Neuron (in vitro differentiated cells): ENCODE measurements around the gene DGAT2.

Experiments used
- H2AFZ ChIP-seq: one replicate; pipeline ENCODE4 v1.6.1; 2013; ENCODE audit warnings: low read depth, mild to moderate bottlenecking, inconsistent platforms, low read length, moderate library complexity
- H3K27me3 ChIP-seq: one replicate; pipeline ENCODE4 v1.6.1; 2013; ENCODE audit warnings: low read length; ENCODE audit not compliant: insufficient read depth
- H3K36me3 ChIP-seq: one replicate; pipeline ENCODE4 v1.6.1; 2013; ENCODE audit warnings: low read length; ENCODE audit not compliant: insufficient read depth
- H3K4me1 ChIP-seq: one replicate; pipeline ENCODE4 v1.6.1; 2013; ENCODE audit warnings: low read length; ENCODE audit not compliant: insufficient read depth
- H3K4me3 ChIP-seq: 2 replicates; pipeline ENCODE4 v1.5.1; 2013; ENCODE audit warnings: mild to moderate bottlenecking, low read length, moderate library complexity
- H3K9me3 ChIP-seq: one replicate; pipeline ENCODE4 v1.6.1; 2013; ENCODE audit warnings: low read length

Gene DGAT2

DNA sequence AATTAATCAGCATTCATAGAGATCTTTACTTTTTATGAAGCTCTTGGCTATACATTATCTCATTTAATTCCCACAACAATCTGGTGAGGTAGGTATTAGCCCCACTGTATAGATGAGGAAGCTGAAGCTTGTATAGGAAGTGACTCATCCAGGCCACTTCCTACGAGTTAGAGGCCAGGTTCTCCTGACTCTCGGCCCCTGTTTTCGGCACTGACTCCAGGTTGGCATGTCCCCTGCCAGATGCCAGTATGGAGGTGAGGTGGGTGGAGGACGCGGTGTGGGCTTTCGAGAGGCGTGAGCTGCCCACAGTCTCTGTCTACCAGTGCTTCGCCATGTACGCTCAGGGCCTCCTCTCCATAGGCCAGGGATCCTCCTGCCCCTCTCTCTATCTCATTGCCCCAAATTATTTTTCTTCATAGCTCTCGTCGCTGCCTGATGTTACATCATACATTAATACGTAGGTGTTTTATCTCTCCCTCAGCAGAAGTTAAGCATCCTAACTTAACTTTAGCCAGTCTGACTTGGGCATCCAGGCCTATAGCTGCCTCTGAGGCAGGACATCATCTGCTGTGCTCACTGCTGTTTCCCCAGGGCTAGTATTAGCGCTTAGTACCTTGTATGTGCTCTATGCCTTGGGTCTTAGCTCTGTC is 9.0 kb downstream of the DGAT2 start:
- Histone ChIP-seq H3K36me3 (no peaks in the 10 kb centered on the region), H2AFZ (no peak overlapping the region), H3K4me1 (no peaks in the 10 kb centered on the region), H3K9me3 (no peaks in the 10 kb centered on the region), H3K4me3 (no peak overlapping the region), H3K27me3 (peaks cover 3% of the 10 kb centered on the region)

DNA sequence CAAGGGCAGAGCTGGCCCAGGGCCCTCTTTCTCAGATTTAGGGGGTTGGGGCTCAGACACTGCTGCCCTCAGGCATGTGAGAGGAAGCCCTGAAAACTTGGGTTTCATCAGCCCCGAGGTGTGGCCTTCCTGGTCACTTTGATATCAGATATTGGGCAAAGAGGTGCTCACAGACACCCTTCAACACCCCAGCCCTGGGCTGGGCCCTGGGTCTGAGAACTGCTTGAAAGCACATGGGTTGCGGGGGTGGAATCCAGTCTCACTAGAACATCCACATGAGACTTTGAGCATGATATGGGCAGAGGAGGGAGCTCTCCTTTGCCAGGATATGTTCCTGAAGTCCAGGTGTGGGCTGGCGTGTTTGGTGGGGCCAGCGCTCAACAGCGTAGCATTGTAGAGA is 10.4 kb downstream of the DGAT2 start:
- no peaks in the 10 kb centered on the region for H3K4me1 ChIP-seq
- peaks cover 6% of the 10 kb centered on the region for H3K27me3 ChIP-seq
- no peak overlapping the region for H3K4me3 ChIP-seq
- H3K36me3 ChIP-seq: no peaks in the 10 kb centered on the region
- H3K9me3 ChIP-seq: no peaks in the 10 kb centered on the region
- H2AFZ ChIP-seq: no peak overlapping the region

DNA sequence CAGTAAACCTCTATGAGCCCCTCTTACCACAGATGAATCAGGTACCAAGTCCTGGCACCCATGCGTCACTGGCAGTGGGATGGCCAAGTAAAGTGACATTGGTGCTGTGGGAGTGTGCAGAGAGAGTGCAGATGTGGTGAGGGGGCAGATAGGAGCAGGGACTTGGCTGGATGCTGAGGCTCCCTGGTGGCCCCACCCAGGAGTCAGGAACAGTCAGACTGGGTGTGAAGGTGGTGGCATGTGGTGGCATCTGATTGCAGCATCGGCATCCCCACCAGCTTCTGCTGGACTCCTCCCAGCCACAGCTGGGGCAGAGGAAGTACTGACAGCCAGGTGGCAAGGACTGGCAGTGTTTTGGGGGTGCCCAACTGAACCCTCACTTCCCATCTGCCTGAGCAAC is 11.4 kb downstream of the DGAT2 start:
- Histone ChIP-seq H3K36me3 (no peaks in the 10 kb centered on the region), H3K4me1 (no peaks in the 10 kb centered on the region), H3K9me3 (no peaks in the 10 kb centered on the region), H3K4me3 (no peak overlapping the region), H2AFZ (no peak overlapping the region), H3K27me3 (peaks cover 12% of the 10 kb centered on the region)

DNA sequence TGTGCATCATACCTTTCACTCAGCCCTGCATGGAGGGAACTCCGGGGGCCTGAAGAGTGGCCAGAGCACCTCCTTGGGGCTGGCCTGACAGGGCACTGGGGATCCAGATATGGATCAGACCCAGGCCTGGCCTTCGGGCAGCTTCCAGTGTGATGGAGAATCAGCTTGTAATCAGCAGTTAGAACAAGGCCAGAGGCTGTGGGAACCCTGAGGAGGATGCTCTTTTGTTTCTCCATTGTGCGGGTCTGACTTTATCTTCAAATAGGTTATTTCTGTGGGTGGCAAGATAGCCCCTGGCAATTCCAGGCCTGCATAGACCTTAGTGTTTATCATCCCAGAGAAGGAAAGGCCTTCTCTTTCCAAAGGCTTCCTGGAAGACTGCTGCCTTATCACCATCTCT is 12.3 kb downstream of the DGAT2 start:
- H3K4me3 ChIP-seq: no peak overlapping the region
- no peak overlapping the region for H2AFZ ChIP-seq
- H3K27me3 ChIP-seq: peaks cover 15% of the 10 kb centered on the region
- no peaks in the 10 kb centered on the region for H3K4me1 ChIP-seq
- no peaks in the 10 kb centered on the region for H3K36me3 ChIP-seq
- H3K9me3 ChIP-seq: no peaks in the 10 kb centered on the region

DNA sequence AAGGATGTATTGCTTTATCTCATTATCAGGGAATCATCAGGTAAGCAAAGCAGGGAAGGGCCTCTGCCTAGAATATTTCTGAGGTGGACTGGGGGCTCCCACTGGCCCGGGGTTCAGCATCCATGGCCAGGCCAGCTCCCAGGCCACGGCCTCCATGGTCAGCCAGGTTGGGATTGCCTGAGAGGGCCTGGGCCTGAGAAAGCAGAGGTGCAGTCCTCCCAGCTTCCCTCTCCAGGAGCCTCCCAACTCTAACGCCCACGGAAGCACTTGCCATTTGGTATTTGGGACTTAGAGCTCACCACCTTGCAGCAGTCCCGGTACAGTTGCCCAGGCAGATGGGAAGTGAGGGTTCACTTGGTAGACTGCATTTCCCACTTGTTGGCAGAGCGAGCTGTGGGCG is 12.7 kb downstream of the DGAT2 start:
- Histone ChIP-seq H3K9me3 (no peaks in the 10 kb centered on the region), H3K27me3 (peaks cover 15% of the 10 kb centered on the region), H3K4me1 (no peaks in the 10 kb centered on the region)

DNA sequence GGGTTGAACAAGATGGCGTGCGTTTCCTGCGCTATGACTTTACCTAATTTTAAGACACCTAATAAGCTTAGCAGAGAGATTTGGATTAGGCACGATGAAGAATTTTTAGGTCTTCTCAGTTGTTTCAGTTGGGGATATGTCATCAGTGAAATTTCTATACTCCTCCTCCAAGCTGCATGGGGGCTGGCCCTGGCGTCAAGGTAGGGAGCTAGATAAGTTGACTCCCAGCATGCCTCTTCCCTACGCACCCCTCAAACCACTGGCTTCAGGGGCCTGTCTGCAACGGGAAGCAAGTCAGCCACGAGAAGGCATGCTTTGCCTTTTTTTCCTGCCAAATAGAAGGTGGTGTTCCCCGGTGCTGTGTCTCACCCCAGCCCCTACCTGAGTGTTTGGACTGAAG is 13.3 kb downstream of the DGAT2 start:
- Histone ChIP-seq H3K4me3 (no peak overlapping the region), H3K27me3 (peaks cover 15% of the 10 kb centered on the region), H3K36me3 (no peaks in the 10 kb centered on the region), H2AFZ (no peak overlapping the region), H3K9me3 (no peaks in the 10 kb centered on the region), H3K4me1 (no peaks in the 10 kb centered on the region)

More for the DNA sequence above, 12.7 kb downstream of the DGAT2 start:
- no peak overlapping the region for H3K4me3 ChIP-seq
- H3K36me3 ChIP-seq: no peaks in the 10 kb centered on the region
- no peak overlapping the region for H2AFZ ChIP-seq

DNA sequence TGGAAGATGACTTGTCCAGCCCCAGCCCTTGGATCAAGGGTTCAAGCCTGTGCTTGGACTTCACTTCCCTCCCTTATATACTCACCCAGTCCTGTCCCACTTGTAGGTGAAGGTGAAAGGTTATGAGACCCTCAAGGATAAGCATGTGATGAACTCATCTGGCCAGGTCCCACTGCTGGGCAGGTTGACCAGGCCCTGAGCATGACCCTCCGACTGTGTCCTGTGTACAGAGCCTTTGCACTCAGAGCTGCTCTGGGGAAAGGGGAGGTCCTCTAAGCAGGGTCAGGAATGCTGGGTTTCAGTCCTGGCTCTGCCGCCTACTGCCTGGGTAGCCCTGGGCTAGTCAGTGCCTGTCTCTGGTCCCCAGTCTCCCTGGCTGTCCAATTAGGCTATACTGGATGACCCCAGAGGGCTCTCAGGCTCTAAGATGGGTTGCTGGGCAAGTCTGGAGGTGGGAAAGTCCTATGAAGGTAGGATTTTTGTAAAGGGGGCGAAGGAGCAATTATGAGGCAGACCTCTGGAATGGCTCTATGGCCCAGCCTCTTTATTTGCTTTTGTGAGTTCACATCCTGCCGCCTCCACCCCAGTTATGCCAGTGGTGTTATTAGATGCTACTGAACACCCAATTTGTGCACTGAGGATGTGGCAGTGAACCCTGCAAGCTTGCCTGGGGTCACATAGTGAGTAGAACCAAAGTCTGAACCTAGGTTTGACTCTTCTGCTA is 14.1 kb downstream of the DGAT2 start:
- H3K27me3 ChIP-seq: peaks cover 22% of the 10 kb centered on the region
- no peaks in the 10 kb centered on the region for H3K9me3 ChIP-seq
- no peak overlapping the region for H3K4me3 ChIP-seq
- H2AFZ ChIP-seq: no peak overlapping the region
- no peaks in the 10 kb centered on the region for H3K36me3 ChIP-seq
- H3K4me1 ChIP-seq: no peaks in the 10 kb centered on the region

DNA sequence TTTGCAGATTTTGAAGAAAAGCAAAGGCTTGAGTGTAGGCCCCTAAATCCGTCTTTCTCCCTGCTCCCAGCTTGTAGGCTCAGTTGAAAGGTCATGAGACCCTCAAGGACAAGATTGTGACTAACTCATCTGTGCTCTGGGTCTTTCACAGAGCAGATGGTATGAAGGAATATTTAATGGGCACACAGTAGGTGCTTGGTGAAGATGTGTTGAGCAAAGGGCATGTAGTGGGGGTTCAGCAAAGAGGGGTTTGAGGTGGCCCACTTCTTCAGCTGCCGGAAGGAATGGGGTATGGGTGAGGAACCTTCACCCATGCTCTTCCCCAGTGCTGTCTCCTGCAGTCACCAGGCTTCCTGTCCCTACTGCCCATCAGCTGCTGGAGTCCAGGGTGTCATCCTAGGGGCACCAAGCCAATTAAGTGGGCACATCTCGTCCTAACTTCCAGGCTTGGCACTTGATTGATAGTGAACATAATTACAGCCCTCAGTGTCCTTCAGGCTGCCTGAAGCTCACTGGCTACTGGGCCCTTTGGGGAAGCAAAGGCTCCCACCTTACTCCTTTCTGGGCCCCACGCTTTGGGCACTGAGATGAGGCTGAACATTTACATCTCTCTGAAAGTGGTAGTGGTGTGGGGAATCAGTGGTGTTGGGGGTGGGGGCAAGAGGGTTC is 15.0 kb downstream of the DGAT2 start:
- Histone ChIP-seq H3K4me1 (no peaks in the 10 kb centered on the region), H3K4me3 (no peak overlapping the region), H3K36me3 (no peaks in the 10 kb centered on the region), H3K27me3 (peaks cover 19% of the 10 kb centered on the region), H2AFZ (no peak overlapping the region), H3K9me3 (no peaks in the 10 kb centered on the region)

DNA sequence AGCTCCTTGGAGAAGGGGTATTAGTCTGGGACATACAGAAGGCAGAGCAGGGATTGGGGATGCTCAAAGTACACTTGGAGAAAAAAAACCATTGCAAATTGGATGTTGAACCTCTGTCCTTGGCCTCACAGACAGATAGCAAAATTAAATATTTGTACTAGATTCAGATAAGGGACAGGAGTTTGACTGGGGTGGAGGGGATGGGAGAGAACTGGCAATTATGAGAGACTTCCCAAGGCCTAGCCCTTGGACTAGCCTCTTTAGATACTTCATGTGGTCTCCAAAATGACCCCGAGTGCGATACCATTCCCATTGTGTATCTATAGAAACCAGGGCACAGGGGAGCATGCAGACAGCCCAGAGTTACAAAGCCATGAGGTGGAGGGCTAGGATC is 15.5 kb downstream of the DGAT2 start:
- Histone ChIP-seq H3K4me1 (no peaks in the 10 kb centered on the region), H3K4me3 (no peak overlapping the region), H2AFZ (no peak overlapping the region), H3K27me3 (peaks cover 19% of the 10 kb centered on the region), H3K36me3 (no peaks in the 10 kb centered on the region), H3K9me3 (no peaks in the 10 kb centered on the region)

DNA sequence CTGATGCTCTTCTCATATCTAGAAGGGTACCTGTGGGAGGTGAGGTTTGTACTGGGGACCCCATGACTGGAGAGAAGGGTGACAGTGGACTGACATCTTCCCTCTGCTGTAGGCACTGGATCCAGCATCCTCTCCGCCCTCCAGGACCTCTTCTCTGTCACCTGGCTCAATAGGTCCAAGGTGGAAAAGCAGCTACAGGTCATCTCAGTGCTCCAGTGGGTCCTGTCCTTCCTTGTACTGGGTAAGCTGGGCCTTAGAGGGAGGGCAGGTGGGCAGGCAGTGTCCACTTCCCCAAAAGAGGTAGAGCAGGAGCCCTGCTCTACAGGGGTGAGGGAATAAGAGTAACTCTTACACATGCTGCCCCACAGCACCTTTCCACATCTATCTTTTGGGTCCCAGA is 15.9 kb downstream of the DGAT2 start:
- no peak overlapping the region for H3K4me3 ChIP-seq
- H3K9me3 ChIP-seq: no peaks in the 10 kb centered on the region
- no peaks in the 10 kb centered on the region for H3K4me1 ChIP-seq
- no peak overlapping the region for H2AFZ ChIP-seq
- peaks cover 19% of the 10 kb centered on the region for H3K27me3 ChIP-seq
- no peaks in the 10 kb centered on the region for H3K36me3 ChIP-seq

DNA sequence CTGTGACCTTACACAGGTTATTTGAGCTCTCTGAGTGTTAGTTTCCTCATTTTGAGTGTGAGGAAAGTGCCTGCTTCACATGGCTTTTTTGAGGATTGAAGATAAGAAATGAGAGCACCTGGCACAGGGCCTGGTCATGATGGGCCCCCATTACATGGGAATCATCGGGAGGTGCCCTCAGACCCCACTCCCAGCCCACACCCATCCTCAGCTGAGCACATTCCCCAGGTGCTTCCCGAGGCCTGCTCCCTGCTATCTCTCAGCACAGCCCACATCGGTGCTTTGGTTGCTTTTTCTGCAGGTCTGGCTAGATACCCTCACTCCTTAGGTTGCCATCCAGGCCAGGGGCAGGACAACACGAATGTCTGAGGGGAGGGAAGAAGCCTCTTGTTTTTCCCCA is 16.6 kb downstream of the DGAT2 start:
- Histone ChIP-seq H3K9me3 (no peaks in the 10 kb centered on the region), H3K36me3 (no peaks in the 10 kb centered on the region), H3K27me3 (peaks cover 19% of the 10 kb centered on the region), H2AFZ (no peak overlapping the region), H3K4me3 (no peak overlapping the region), H3K4me1 (no peaks in the 10 kb centered on the region)

DNA sequence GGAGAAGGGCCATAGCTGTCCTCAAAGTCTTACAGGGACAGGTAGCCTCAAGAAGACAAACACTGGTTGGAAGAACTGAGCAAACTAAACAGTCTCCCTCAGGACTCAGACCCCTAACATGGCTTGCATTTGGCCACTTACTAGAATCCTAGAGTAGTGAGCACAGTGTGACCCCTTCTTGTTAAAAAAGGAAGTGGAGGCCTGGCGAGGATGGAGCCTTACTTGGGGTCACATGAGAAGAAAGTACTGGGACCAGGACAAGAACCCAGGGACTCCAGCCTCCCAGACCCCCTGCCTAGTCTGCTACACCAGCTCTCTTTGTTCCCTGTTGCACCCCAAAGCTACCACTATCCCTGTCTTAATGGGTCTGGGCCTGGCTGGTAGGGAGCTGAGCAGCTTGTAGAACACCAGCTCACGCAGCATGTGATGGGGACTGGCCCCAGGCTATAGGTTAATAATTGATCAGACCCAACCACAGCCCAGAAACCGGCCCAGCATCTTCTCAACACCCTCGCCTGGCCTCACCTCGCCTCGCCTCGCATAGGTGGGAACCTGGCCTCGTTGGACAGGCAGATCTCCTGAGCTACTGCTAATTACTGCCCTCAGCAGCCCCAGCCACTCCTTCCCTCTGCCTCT is 17.6 kb downstream of the DGAT2 start:
- Histone ChIP-seq H3K4me1 (no peaks in the 10 kb centered on the region), H2AFZ (no peak overlapping the region), H3K36me3 (no peaks in the 10 kb centered on the region), H3K27me3 (peaks cover 19% of the 10 kb centered on the region), H3K4me3 (no peak overlapping the region), H3K9me3 (no peaks in the 10 kb centered on the region)

DNA sequence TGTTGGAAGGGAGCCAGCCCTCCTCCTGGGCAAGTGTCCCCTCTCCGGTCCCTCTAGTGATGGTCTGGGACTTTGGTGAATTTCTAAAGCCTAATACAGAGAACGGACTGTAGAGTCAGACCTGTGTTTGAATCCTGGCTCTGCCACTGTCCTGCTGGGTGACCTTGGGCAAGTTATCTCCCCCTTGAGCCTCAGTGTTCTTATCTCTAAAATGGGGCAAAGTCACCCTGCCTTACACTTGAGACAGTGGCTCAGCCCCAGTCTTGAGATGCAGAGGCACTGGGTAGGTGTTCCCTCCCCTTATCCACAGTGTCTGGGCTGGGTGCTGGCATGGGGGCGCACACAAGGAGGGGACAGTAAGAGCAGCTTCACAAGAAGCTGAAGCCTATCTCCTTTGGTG is 20.9 kb downstream of the DGAT2 start:
- H3K4me3 ChIP-seq: no peak overlapping the region
- H3K9me3 ChIP-seq: no peaks in the 10 kb centered on the region
- H3K36me3 ChIP-seq: no peaks in the 10 kb centered on the region
- peaks cover 25% of the 10 kb centered on the region for H3K27me3 ChIP-seq
- H3K4me1 ChIP-seq: no peaks in the 10 kb centered on the region
- H2AFZ ChIP-seq: no peak overlapping the region
